Uterus (tissue), 2 donors: Measurements from ENCODE around the gene UXT.

Experiments
- CTCF ChIP-seq, 4 experiments: fragments of 200-600 bp in 2 of 4; fragments of 450-650 bp in 2 of 4; sonication (generic) in 2 of 4; IDR thresholded peaks; one replicate each; pipeline ENCODE4 v1.5.1; 2016 to 2019; ENCODE audit warnings: antibody characterized with exemption in 4 of 4, mild to moderate bottlenecking in 2 of 4, moderate library complexity in 1 of 4
- POLR2A ChIP-seq, 2 donors: fragments of 450-650 bp; IDR thresholded peaks; one replicate each; pipeline ENCODE4 v1.6.1; 2016; ENCODE audit warnings: antibody characterized with exemption in 2 of 2, mild to moderate bottlenecking in 1 of 2, moderate library complexity in 1 of 2

GRCh38 chrX:47613082-47613481 lies 45.9 kb downstream of the UXT start:
- TF ChIP-seq CTCF (IDR thresholded peaks at IDR 0.05) (no peak), POLR2A (IDR thresholded peaks at IDR 0.05) (no peak)
